ENCODE data around the gene MYO15A.

MYO15A gene

GRCh38 chr17:18108401-18109312, at the start of gene MYO15A:
MYO15A (plus strand) TSS chr17:18108756; CDS start chr17:18118801, 10,045 bp downstream.
- no peak for TF ChIP-seq JUND (IDR thresholded peaks at IDR 0.05; ENCODE audit: low read depth)
- in situ Hi-C loops (cut with HindIII; ENCODE audit: low pct_unique_long_range_greater_than_20kb, low sequenced_read_pairs) = no loop called here
- DNase-seq (ENCODE audit: low read depth in 1 of 2, low spot score in 1 of 2) = no peak

GRCh38 chr17:18059283-18059682, 49.3 kb upstream of the MYO15A start:
- no peak for DNase-seq (ENCODE audit: low read depth in 1 of 2, low spot score in 1 of 2)

GRCh38 chr17:18064053-18064452, 44.5 kb upstream of the MYO15A start:
- no peak for DNase-seq (ENCODE audit: low read depth in 1 of 2, low spot score in 1 of 2)
- in situ Hi-C loops (cut with HindIII; ENCODE audit: low pct_unique_long_range_greater_than_20kb, low sequenced_read_pairs) = no loop called here
- no peak for TF ChIP-seq JUND (IDR thresholded peaks at IDR 0.05; ENCODE audit: low read depth)

More at GRCh38 chr17:18059283-18059682, 49.3 kb upstream of the MYO15A start:
- no peak for TF ChIP-seq JUND (IDR thresholded peaks at IDR 0.05; ENCODE audit: low read depth)
- in situ Hi-C loops (cut with HindIII; ENCODE audit: low pct_unique_long_range_greater_than_20kb, low sequenced_read_pairs) = no loop called here

GRCh38 chr17:18065546-18065945, 43.0 kb upstream of the MYO15A start:
- no peak for TF ChIP-seq JUND (IDR thresholded peaks at IDR 0.05; ENCODE audit: low read depth)
- no peak for DNase-seq (ENCODE audit: low read depth in 1 of 2, low spot score in 1 of 2)
- in situ Hi-C loops (cut with HindIII; ENCODE audit: low pct_unique_long_range_greater_than_20kb, low sequenced_read_pairs) = no loop called here

- TF ChIP-seq JUND (IDR thresholded peaks at IDR 0.05; ENCODE audit: low read depth) = no peak
- in situ Hi-C loops (cut with HindIII; ENCODE audit: low pct_unique_long_range_greater_than_20kb, low sequenced_read_pairs) = no loop called here
- DNase-seq (ENCODE audit: low read depth in 1 of 2, low spot score in 1 of 2) = no peak
Observed at GRCh38 chr17:18066866-18067265, 41.7 kb upstream of the MYO15A start.

GRCh38 chr17:18069101-18069500, 39.5 kb upstream of the MYO15A start:
- in situ Hi-C loops (cut with HindIII; ENCODE audit: low pct_unique_long_range_greater_than_20kb, low sequenced_read_pairs) = no loop called here
- no peak for DNase-seq (ENCODE audit: low read depth in 1 of 2, low spot score in 1 of 2)
- TF ChIP-seq JUND (IDR thresholded peaks at IDR 0.05; ENCODE audit: low read depth) = no peak

- in situ Hi-C loops (cut with HindIII; ENCODE audit: low pct_unique_long_range_greater_than_20kb, low sequenced_read_pairs) = no loop called here
- no peak for DNase-seq (ENCODE audit: low read depth in 1 of 2, low spot score in 1 of 2)
- TF ChIP-seq JUND (IDR thresholded peaks at IDR 0.05; ENCODE audit: low read depth) = no peak
Observed at GRCh38 chr17:18070861-18071340, 37.7 kb upstream of the MYO15A start.

- no peak for DNase-seq (ENCODE audit: low read depth in 1 of 2, low spot score in 1 of 2)
- in situ Hi-C loops (cut with HindIII; ENCODE audit: low pct_unique_long_range_greater_than_20kb, low sequenced_read_pairs) = no loop called here
- TF ChIP-seq JUND (IDR thresholded peaks at IDR 0.05; ENCODE audit: low read depth) = no peak
Observed at GRCh38 chr17:18071751-18072150, 36.8 kb upstream of the MYO15A start.

- in situ Hi-C loops (cut with HindIII; ENCODE audit: low pct_unique_long_range_greater_than_20kb, low sequenced_read_pairs) = no loop called here
- no peak for DNase-seq (ENCODE audit: low read depth in 1 of 2, low spot score in 1 of 2)
- no peak for TF ChIP-seq JUND (IDR thresholded peaks at IDR 0.05; ENCODE audit: low read depth)
Observed at GRCh38 chr17:18074566-18075272, 33.8 kb upstream of the MYO15A start.

GRCh38 chr17:18076936-18077335, 31.6 kb upstream of the MYO15A start:
- no peak for DNase-seq (ENCODE audit: low read depth in 1 of 2, low spot score in 1 of 2)
- in situ Hi-C loops (cut with HindIII; ENCODE audit: low pct_unique_long_range_greater_than_20kb, low sequenced_read_pairs) = no loop called here
- TF ChIP-seq JUND (IDR thresholded peaks at IDR 0.05; ENCODE audit: low read depth) = no peak

- DNase-seq (ENCODE audit: low read depth in 1 of 2, low spot score in 1 of 2) = no peak
- no peak for TF ChIP-seq JUND (IDR thresholded peaks at IDR 0.05; ENCODE audit: low read depth)
- in situ Hi-C loops (cut with HindIII; ENCODE audit: low pct_unique_long_range_greater_than_20kb, low sequenced_read_pairs) = no loop called here
Observed at GRCh38 chr17:18079543-18079942, 29.0 kb upstream of the MYO15A start.

GRCh38 chr17:18084256-18084655, 24.3 kb upstream of the MYO15A start:
- in situ Hi-C loops (cut with HindIII; ENCODE audit: low pct_unique_long_range_greater_than_20kb, low sequenced_read_pairs) = no loop called here
- no peak for DNase-seq (ENCODE audit: low read depth in 1 of 2, low spot score in 1 of 2)

More at GRCh38 chr17:18084256-18084655, 24.3 kb upstream of the MYO15A start:
- TF ChIP-seq JUND (IDR thresholded peaks at IDR 0.05; ENCODE audit: low read depth) = no peak
